IPS-NIHi11 (cell line): ENCODE measurements around the gene TMEM143.
"Not testable (repeated sequence)": the region's sequence is repeated elsewhere in the genome, so short reads cannot be mapped to it uniquely, and the experiment has no call there.

Experiments
- DNase-seq: peaks from one replicate; pipeline ENCODE4 v3.0.0; 2012; ENCODE audit warnings: mixed read lengths, low spot score

Gene TMEM143

GRCh38 chr19:48330012-48330681, 33.6 kb downstream of the TMEM143 start:
- peak; percentile 76 for DNase-seq

- DNase-seq = no peak
Observed at GRCh38 chr19:48329167-48329891, 34.4 kb downstream of the TMEM143 start.

- DNase-seq = peak; percentile 74
Observed at GRCh38 chr19:48325265-48325910, 38.4 kb downstream of the TMEM143 start, which contains the start of gene EMP3. TSS of gene EMP3 (plus strand) at chr19:48325552. CDS start at chr19:48326845, 1,293 bp downstream.

GRCh38 chr19:48321622-48322591, 41.8 kb downstream of the TMEM143 start:
- DNase-seq = peak; percentile 93

GRCh38 chr19:48321372-48321621, 42.4 kb downstream of the TMEM143 start:
- no peak for DNase-seq

GRCh38 chr19:48319647-48320541, 43.8 kb downstream of the TMEM143 start:
- peak; percentile 75 for DNase-seq

GRCh38 chr19:48318286-48318987, 45.3 kb downstream of the TMEM143 start:
- DNase-seq = no peak

- DNase-seq = not testable (repeated sequence)
Observed at GRCh38 chr19:48317708-48317960, 46.1 kb downstream of the TMEM143 start.

- DNase-seq = no peak
Observed at GRCh38 chr19:48315712-48316111, 48.0 kb downstream of the TMEM143 start.

GRCh38 chr19:48311384-48311783, 52.4 kb downstream of the TMEM143 start:
- DNase-seq = no peak

- DNase-seq = no peak
Observed at GRCh38 chr19:48310227-48310626, 53.5 kb downstream of the TMEM143 start.

GRCh38 chr19:48309731-48310130, 54.0 kb downstream of the TMEM143 start:
- DNase-seq = not testable (repeated sequence)

- DNase-seq = no peak
Observed at GRCh38 chr19:48308631-48309586, 54.8 kb downstream of the TMEM143 start.

- DNase-seq = peak; percentile 38
Observed at GRCh38 chr19:48303866-48304265, 59.9 kb downstream of the TMEM143 start.

- DNase-seq = no peak
Observed at GRCh38 chr19:48303367-48303766, 60.4 kb downstream of the TMEM143 start.

- DNase-seq = no peak
Observed at GRCh38 chr19:48302600-48302959, 61.2 kb downstream of the TMEM143 start.

- DNase-seq = no peak
Observed at GRCh38 chr19:48301886-48302599, 61.7 kb downstream of the TMEM143 start.

GRCh38 chr19:48297975-48298374, 65.8 kb downstream of the TMEM143 start:
- DNase-seq = no peak
